GM12865 (cell line): ENCODE results near the gene TTC39C.

Experiments
- DNase-seq: peaks from one replicate; pipeline ENCODE4 v3.0.0; 2010; ENCODE audit warnings: low read depth
- H3K4me3 ChIP-seq: 2 replicates; pipeline ENCODE4 v1.5.1; 2011; ENCODE audit warnings: mild to moderate bottlenecking, low read depth, low read length, control low read depth
- CTCF ChIP-seq: IDR thresholded peaks from 2 replicates; pipeline ENCODE4 v1.5.1; 2011; ENCODE audit warnings: low read length, control low read depth, low read depth, inconsistent platforms; ENCODE audit not compliant: insufficient read depth; ENCODE audit errors: missing control alignments

Gene TTC39C

GRCh38 chr18:24126155-24126961, 111.8 kb downstream of the TTC39C start:
- TF ChIP-seq CTCF = no peak
- no peak for DNase-seq
- H3K4me3 ChIP-seq = no peak overlapping the region

- DNase-seq = no peak
- TF ChIP-seq CTCF = no peak
These were observed 113.2 kb downstream of the TTC39C start for GRCh38 chr18:24127735-24128134.

GRCh38 chr18:24128700-24129099, 114.1 kb downstream of the TTC39C start:
- no peak overlapping the region for H3K4me3 ChIP-seq
- TF ChIP-seq CTCF = no peak
- DNase-seq = no peak

More at GRCh38 chr18:24127735-24128134, 113.2 kb downstream of the TTC39C start:
- H3K4me3 ChIP-seq = no peak overlapping the region

- DNase-seq = no peak
- no peak overlapping the region for H3K4me3 ChIP-seq
- no peak for TF ChIP-seq CTCF
These were observed 115.9 kb downstream of the TTC39C start for GRCh38 chr18:24130494-24130893.

GRCh38 chr18:24136967-24137373, 122.4 kb downstream of the TTC39C start:
- no peak for TF ChIP-seq CTCF
- peak; percentile 29 for DNase-seq
- H3K4me3 ChIP-seq = no peak overlapping the region

GRCh38 chr18:24138409-24138788, 123.8 kb downstream of the TTC39C start:
- H3K4me3 ChIP-seq = peak overlapping the region; percentile 32
- no peak for DNase-seq
- no peak for TF ChIP-seq CTCF
